GM21529 (cell line): ENCODE measurements around the gene OSCAR.
A peak's percentile ranks its signal among the peaks of the same experiment; 100 is the strongest.

Source experiments
- ATAC-seq: cut with Tn5 transposase; IDR thresholded peaks from one replicate; pipeline ENCODE4 v1.9.1; 2021; ENCODE audit not compliant: unreplicated experiment

Gene OSCAR

GRCh38 chr19:54100561-54100960 lies at the start of gene OSCAR:
OSCAR (minus strand) TSS chr19:54100803; CDS start chr19:54100792, 11 bp downstream.
- no peak for ATAC-seq

- no peak for ATAC-seq
Measured at GRCh38 chr19:54149021-54149812, 48.6 kb upstream of the OSCAR start.

- no peak for ATAC-seq
Measured at GRCh38 chr19:54148158-54148557, 47.6 kb upstream of the OSCAR start.

- ATAC-seq: no peak
Measured at GRCh38 chr19:54147676-54148075, 47.1 kb upstream of the OSCAR start.

GRCh38 chr19:54145541-54146158 lies 45.0 kb upstream of the OSCAR start:
- ATAC-seq: no peak

GRCh38 chr19:54142166-54142780 lies 41.7 kb upstream of the OSCAR start:
- ATAC-seq: no peak

GRCh38 chr19:54141356-54141755 lies 40.8 kb upstream of the OSCAR start:
- no peak for ATAC-seq

- ATAC-seq: no peak
Measured at GRCh38 chr19:54138489-54139256, 38.1 kb upstream of the OSCAR start.

GRCh38 chr19:54137699-54138488 lies 37.3 kb upstream of the OSCAR start, which contains the start of gene CNOT3:
CNOT3 (plus strand) TSS chr19:54137762; CDS start chr19:54142979, 5,217 bp downstream.
- no peak for ATAC-seq

- ATAC-seq: peak; percentile 76
Measured at GRCh38 chr19:54136864-54137698, 36.5 kb upstream of the OSCAR start.

GRCh38 chr19:54136086-54136863 lies 35.7 kb upstream of the OSCAR start:
- no peak for ATAC-seq

- no peak for ATAC-seq
Measured at GRCh38 chr19:54133957-54134590, 33.5 kb upstream of the OSCAR start.

- ATAC-seq: no peak
Measured at GRCh38 chr19:54133312-54133956, 32.8 kb upstream of the OSCAR start.

- no peak for ATAC-seq
Measured at GRCh38 chr19:54129617-54129996, 29.0 kb upstream of the OSCAR start.

GRCh38 chr19:54128796-54129616 lies 28.4 kb upstream of the OSCAR start:
- ATAC-seq: no peak

- ATAC-seq: no peak
Measured at GRCh38 chr19:54128441-54128725, 27.8 kb upstream of the OSCAR start.
